HG03135 (cell line): ENCODE data around the gene CLRN1.

Source experiments
- ATAC-seq: cut with Tn5 transposase; IDR thresholded peaks from one replicate; pipeline ENCODE4 v1.9.1; 2021; ENCODE audit warnings: mild to moderate bottlenecking, moderate library complexity; ENCODE audit not compliant: unreplicated experiment

CLRN1 gene

GRCh38 chr3:150878290-150878689, 94.2 kb downstream of the CLRN1 start:
- no peak for ATAC-seq

- ATAC-seq, result no peak
These were observed 95.2 kb downstream of the CLRN1 start for GRCh38 chr3:150877303-150877702.

- no peak for ATAC-seq
These were observed 95.8 kb downstream of the CLRN1 start for GRCh38 chr3:150876611-150877265.
